Measurements from ENCODE around the gene RGS3. TPM values are rescaled to one million over a fixed set of nuclear protein-coding genes. Genes with fewer than 3 reads are reported as not detected.
"Not testable (repeated sequence)": the region's sequence is repeated elsewhere in the genome, so short reads cannot be mapped to it uniquely, and the experiment has no call there.

RGS3 gene
- polyA plus RNA-seq (ENCODE audit: insufficient read length in 3 of 3): 10 to 100 TPM; 43.3 to 54.3 (median 43.4) TPM
- long read RNA-seq, donor 1, transcript RGS3-211 (5 exons, 2,155 nt): major isoform, 11 of 26 reads
- long read RNA-seq, donor 1, partial matches to known transcripts: 5 of 26 reads
- long read RNA-seq, donor 1, other reads (novel, unspliced or antisense): 10 of 26 reads
- long read RNA-seq, donor 2, transcript RGS3-211 (5 exons, 2,155 nt): major isoform, 17 of 20 reads
- long read RNA-seq, donor 2, partial matches to known transcripts: 0 of 20 reads
- long read RNA-seq, donor 2, other reads (novel, unspliced or antisense): 0 of 20 reads
- long read RNA-seq, donor 3, full-length matches to known transcripts: 12 of 12 reads
- long read RNA-seq, donor 3, partial matches to known transcripts: 0 of 12 reads
- long read RNA-seq, donor 3, other reads (novel, unspliced or antisense): 0 of 12 reads
- long read RNA-seq, donor 4, transcript RGS3-211 (5 exons, 2,155 nt): major isoform, 19 of 22 reads
- long read RNA-seq, donor 4, partial matches to known transcripts: 0 of 22 reads
- long read RNA-seq, donor 4, other reads (novel, unspliced or antisense): 0 of 22 reads
- long read RNA-seq, donor 5, full-length matches to known transcripts: 8 of 8 reads
- long read RNA-seq, donor 5, partial matches to known transcripts: 0 of 8 reads
- long read RNA-seq, donor 5, other reads (novel, unspliced or antisense): 0 of 8 reads
- long read RNA-seq, donor 6, transcript RGS3-211 (5 exons, 2,155 nt): major isoform, 9 of 12 reads
- long read RNA-seq, donor 6, partial matches to known transcripts: 0 of 12 reads
- long read RNA-seq, donor 6, other reads (novel, unspliced or antisense): 0 of 12 reads
- long read RNA-seq, donor 7, full-length matches to known transcripts: 18 of 35 reads
- long read RNA-seq, donor 7, partial matches to known transcripts: 17 of 35 reads
- long read RNA-seq, donor 7, other reads (novel, unspliced or antisense): 0 of 35 reads
- long read RNA-seq, donor 8, partial matches to known transcripts: 0 of 4 reads
- long read RNA-seq, donor 8, other reads (novel, unspliced or antisense): 0 of 4 reads
- long read RNA-seq, donor 9, full-length matches to known transcripts: 26 of 31 reads
- long read RNA-seq, donor 9, partial matches to known transcripts: 5 of 31 reads
- long read RNA-seq, donor 9, other reads (novel, unspliced or antisense): 0 of 31 reads
- long read RNA-seq, donor 10, full-length matches to known transcripts: 20 of 20 reads
- long read RNA-seq, donor 10, partial matches to known transcripts: 0 of 20 reads
- long read RNA-seq, donor 10, other reads (novel, unspliced or antisense): 0 of 20 reads
- long read RNA-seq, donor 11, full-length matches to known transcripts: 9 of 9 reads
- long read RNA-seq, donor 11, partial matches to known transcripts: 0 of 9 reads
- long read RNA-seq, donor 11, other reads (novel, unspliced or antisense): 0 of 9 reads
- long read RNA-seq, donor 12, full-length matches to known transcripts: 15 of 20 reads
- long read RNA-seq, donor 12, partial matches to known transcripts: 5 of 20 reads
- long read RNA-seq, donor 12, other reads (novel, unspliced or antisense): 0 of 20 reads
- long read RNA-seq, donor 13, transcript RGS3-211 (5 exons, 2,155 nt): major isoform, 6 of 20 reads
- long read RNA-seq, donor 13, partial matches to known transcripts: 11 of 20 reads
- long read RNA-seq, donor 13, other reads (novel, unspliced or antisense): 0 of 20 reads
- long read RNA-seq, donor 14: 0 reads
- long read RNA-seq, donor 15, transcript RGS3-211 (5 exons, 2,155 nt): major isoform, 18 of 31 reads
- long read RNA-seq, donor 15, partial matches to known transcripts: 7 of 31 reads
- long read RNA-seq, donor 15, other reads (novel, unspliced or antisense): 0 of 31 reads
- long read RNA-seq, donor 16, full-length matches to known transcripts: 14 of 22 reads
- long read RNA-seq, donor 16, partial matches to known transcripts: 8 of 22 reads
- long read RNA-seq, donor 16, other reads (novel, unspliced or antisense): 0 of 22 reads

DNA sequence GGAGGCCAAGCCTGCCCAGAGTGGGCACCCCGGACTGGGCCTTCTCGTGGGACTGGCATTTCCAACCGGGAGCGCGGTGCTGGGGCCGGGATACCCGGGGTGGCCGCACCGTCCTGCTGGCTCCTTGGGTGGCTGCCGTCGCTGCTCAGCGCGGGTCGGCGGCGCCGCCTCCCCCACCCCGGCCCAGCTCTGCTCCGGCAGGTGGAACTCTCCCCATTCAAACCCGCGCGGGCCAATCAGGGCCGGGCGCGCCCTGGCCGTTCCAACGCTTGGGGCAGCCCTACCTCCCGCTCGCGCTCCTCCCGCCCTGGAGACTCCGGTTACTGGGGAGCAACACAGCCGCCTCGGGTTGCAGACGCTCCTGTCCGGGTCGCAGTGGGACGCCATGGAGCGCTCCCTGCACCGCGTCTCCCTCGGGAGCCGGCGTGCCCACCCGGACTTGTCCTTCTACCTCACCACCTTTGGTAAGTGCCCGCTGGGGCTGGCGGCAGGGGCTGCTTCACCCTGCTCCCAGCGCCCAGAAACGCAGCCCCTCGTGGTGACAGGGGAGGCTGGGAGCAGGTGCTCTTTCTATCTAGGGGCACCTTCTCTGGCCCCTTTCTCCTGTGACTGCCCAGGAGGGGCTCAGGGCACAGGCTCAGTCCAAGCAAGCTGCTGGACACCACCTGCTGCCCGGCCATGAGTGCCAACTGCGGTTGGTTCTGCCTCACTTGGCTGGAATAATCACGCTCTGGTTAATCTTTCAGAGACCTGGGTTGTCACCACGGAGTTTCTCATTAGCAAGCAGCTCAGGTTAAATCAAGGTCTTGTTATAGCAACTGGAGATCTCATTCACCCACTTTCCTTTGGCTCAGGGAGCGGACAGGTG lies at the start of gene RGS3:
RGS3 (plus strand) TSS at position 310 of the 868 bp plus-strand sequence; CDS start at position 386, 76 bp downstream.
- peak; percentile 73 for DNase-seq

DNA sequence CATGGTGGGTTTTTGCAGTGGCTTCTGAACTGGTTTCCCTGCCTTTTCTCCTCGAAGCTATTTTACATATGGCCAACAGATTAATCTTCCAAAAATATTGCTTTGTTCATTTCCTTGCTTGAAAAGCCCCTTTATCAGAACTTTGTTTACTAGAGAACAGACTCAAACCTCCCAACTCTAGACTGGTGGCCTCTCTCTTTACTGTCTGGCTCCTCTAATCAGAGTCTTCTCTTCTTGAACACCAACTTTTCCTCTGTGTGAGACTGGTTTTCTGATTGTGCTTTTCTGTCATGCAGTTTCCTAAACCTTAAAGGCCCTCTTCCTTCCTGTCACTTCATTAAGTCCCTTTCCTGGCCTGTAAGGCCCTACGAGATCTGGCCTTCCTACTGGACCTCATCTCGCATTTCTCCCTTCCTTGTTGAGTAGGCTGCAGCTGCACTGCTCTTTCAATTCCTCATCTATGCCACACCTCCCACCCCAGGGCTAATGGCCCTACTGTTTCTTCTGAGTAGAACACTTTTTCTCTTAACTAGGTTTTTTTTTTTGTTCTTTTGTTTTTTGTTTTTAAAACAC lies 47.3 kb upstream of the RGS3 start:
- no peak for DNase-seq

DNA sequence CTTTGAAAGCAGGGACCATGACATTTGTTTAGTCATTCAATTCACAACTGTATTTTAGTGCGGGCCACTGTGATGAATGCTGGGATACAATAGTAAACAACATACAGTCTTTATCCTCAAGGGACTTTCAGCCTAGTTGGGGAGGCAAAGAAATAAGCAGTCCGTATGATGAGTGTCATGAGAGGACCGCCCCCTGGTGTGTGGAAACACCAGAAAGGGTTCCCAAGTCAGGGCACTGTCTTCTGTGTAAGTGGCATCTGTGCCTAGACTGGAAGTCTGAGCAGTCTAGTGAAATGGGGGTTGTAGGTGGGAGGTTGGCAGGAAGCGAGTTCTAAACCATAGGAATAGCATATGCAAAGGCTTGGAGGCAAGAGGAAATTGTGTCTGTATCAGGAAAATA lies 46.2 kb upstream of the RGS3 start:
- no peak for DNase-seq

DNA sequence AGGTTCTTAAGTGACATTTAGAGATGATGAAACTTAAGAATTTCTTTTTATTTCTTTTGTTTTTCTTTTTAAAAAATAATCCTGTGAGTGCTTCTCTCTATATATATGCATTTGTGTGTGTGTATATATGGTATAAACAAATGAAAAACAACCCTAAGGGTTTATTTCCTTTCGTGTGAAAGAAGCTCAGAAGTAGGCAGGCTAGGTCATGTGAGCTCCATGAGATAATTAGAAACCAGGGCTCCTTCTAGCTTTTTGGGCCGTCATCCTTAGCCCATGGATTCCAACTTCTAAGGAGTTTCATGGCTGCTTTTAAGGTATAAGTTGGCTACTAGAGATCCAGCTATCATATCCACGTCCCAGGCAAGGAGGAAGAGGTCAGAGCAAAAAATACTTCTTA lies 41.8 kb upstream of the RGS3 start:
- DNase-seq: no peak

GRCh38 chr9:113425072-113425471 lies 38.5 kb upstream of the RGS3 start:
- no peak for DNase-seq

DNA sequence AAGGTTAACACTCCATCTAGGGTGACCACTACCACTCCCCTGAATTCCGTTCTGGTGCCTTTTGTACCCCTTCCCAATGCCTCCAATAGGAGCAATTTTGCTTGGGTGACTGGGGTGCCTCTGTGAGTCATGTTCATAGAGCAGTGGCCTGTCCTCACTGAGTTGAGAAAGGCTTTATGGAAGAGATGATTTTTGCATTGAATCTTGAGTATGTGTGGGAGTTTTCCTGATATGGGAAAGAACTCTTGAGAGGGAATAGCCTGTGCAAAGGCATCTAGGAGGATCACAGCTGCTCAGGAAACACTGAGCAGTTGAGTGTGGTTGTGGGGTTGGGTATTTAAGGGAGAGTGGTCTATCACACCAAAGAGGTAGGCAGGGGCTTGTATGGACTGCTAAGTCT lies 36.8 kb upstream of the RGS3 start:
- DNase-seq: no peak

DNA sequence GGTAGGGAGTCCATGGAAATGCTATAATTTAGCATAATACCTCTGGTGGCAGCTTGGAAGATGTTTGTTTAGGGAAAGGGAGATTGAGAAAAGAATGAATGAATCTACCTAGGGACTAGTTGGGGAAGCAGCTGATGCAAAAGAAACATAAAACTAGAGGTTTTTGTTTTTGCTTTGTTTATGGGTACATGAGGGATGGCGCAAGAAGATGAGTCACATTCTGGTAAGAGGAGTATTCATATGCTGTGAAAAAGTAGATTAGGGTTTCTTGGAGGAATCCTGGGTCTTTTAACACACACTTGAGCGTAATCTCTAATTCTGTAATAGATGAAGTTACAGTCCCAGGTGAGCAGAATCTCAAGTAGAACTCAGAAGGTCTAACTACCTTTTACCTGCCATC lies 35.9 kb upstream of the RGS3 start:
- no peak for DNase-seq

DNA sequence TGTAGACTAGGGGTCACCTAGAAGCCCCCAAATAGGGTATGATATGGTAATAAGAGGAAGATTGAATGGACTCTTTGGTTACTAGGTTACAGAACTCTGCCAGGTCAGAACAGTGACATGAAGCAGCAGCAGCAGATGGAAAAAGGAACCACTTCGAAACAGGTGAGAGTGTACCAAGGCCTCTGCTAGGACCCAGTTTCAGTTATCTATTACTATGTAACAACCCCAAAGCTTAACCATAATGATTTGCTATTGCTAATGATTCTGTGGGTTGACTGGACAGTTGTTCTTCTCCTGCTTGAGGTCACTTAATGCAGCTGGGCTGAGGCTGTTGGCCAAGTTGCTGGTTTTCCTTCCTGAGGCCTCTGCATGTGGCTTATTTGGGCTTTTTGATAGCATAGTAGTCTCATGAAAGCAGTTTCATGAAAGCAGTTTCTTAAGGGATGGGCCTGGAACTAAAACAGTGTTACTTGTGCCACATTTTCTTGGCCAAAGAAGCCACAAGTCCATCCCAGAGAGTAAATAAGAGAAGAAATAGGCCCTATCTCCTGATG lies 35.4 kb upstream of the RGS3 start:
- DNase-seq: no peak

DNA sequence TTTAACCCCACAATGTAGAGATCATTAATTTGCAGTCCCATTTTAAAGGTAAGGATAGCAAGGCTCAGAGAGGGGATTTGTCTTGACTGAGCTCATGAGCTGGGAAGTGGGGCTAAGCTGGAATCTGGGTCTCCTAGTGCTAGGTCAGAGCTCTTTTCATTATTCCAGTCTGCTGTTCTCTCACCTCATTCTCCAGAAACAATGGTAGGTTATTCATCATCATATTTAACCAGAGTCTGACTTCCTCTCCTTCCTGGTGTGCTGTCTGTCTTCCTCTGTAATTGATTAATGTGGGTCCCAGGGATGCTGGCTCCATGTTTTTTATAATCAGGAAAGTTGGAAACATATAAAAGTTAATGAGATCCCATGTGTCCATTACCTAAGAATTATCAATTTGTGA lies 32.3 kb upstream of the RGS3 start:
- DNase-seq: no peak

DNA sequence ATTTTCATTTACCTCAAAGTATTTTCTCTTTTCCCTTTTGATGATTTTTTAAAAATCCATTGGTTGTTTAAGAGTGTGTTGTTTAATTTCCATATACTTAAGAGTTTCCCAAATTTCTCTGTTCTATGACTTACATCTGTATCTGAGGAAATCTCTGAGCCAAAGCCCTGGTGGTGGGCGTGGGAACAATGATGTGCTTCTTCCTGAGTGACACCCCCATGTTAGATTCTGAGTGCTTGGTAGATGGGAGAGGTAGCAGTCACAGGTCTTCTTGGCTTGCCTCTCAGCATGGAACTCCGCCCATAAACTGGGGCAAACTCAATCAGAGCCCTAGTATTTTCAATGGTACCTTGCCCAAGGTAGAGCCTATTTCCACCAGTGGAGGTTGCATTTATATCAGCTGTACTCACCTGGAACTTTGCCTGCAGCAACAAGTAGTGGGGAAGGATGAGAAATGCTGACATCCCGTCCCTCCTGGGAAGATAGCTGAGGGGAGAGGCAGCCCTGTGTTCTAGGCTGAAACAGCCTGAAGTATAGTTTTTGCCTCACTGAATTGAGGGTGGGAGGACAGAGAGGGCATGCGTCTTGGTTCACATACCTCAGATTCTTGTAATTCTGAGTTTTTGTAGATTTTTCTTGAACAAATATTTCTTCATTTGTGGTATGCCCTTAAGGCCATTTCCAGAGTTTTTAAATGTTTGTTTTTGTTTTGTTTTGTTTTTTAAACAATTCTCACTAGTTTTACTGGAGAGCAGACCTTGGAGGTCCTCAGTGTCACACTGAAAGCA lies 26.6 kb upstream of the RGS3 start:
- no peak for DNase-seq

GRCh38 chr9:113437716-113438115 lies 25.8 kb upstream of the RGS3 start:
- not testable (repeated sequence) for DNase-seq

- DNase-seq: no peak
Measured at GRCh38 chr9:113444736-113445135, 18.8 kb upstream of the RGS3 start.

GRCh38 chr9:113446323-113446740 lies 17.2 kb upstream of the RGS3 start:
- DNase-seq: no peak

DNA sequence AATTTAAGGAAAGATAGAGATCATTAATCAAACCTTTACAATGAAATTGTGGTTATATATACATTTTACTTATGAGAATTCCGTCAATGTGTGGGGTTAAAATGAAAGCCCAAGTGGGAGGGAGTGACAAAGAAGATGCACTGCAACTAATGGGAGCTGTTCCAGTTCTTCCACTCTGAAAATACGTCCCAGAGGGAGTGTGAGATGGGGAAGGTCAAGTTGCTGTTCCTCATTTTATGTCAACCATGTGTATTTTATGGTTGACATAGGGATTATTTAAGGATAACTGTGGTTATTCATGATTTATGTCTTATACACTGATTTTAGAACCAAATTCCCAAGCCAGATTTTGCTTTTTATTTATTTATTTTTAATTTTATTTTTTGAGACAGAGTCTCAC lies 14.2 kb upstream of the RGS3 start:
- DNase-seq: no peak

GRCh38 chr9:113452113-113452605 lies 11.4 kb upstream of the RGS3 start:
- no peak for DNase-seq

- DNase-seq: no peak
Measured at GRCh38 chr9:113454914-113455761, 8.4 kb upstream of the RGS3 start.

- no peak for DNase-seq
Measured at GRCh38 chr9:113456235-113456634, 7.3 kb upstream of the RGS3 start.
